Hematopoietic multipotent progenitor cell treated with erythropoietin and hydrocortisone succinate and interleukin-3 and kit ligand, for 6 days (in vitro differentiated cells): ENCODE measurements around the gene ADGRA1.
"Not testable (repeated sequence)": the region's sequence is repeated elsewhere in the genome, so short reads cannot be mapped to it uniquely, and the experiment has no call there.

ENCODE experiments used
- DNase-seq: peaks from one replicate; pipeline ENCODE4 v3.0.0-alpha.2; 2015

Gene ADGRA1

DNA sequence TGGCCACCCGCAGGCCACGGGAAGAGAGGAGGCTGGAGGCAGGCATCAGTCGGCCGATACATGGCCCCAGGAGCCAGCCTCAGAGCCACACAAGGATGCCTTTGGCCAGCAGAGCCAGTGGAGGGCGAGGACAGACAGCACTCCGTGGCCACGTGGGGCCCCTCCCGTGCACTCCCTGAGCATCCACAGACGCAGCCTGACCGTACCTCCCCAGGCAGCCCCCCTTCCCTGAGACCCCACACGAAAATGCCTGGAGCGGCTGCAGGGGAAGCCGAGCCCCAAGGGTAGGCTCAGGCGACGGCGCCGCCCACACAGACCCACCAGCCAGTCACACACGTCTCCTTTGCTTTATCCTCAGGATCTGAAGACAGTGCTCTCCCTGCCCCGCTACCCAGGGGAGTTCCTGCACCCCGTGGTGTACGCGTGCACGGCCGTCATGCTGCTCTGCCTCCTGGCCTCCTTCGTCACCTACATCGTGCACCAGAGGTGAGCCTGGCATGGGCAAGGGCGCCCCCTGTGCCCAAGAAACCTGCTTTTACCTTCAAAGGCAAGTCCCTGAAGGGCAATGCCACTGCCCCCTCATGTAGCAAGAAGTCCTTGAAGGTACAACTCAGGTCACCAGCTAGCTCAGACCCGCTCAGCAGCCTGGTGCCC is 9.0 kb downstream of the ADGRA1 start:
- DNase-seq: peak; percentile 27

DNA sequence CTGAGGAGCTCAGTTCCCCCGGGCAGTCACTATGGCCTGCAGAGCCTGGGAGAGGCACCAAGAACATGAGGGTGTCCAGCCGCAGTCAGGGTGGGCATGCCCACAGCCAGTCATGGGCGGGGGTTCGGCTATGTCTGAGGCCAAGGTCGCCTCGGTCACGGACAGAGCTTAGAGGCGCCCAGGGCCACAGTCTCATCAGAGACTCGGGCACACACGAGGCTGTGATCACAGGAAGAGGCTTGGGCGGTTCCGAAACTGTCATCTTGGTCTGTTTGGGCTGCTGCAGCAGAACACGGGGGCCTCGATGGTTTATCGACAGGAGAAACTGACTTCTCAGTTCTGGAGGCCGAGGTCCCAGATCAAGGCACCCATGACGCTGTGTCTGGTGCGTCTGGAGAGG is 9.7 kb downstream of the ADGRA1 start:
- DNase-seq: no peak

DNA sequence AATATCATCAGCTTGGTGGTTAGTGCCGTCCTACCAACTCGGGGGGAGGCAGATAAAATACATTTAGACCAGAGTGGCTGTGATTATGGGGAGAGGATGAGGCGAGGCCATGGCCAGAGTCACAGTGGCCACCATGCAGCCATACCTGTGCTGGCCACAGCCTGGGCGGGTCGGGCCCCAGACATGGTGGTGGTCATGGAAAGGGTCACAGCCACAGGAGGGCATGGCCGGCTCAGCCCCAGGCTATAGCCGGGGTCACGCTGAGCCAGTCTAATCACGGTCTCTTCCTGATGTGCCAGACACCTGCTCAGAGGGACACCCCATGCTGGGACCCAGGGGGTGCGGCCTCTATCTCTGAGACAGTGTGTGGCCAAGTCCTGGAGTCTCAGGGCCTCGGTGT is 10.2 kb downstream of the ADGRA1 start:
- DNase-seq: no peak

DNA sequence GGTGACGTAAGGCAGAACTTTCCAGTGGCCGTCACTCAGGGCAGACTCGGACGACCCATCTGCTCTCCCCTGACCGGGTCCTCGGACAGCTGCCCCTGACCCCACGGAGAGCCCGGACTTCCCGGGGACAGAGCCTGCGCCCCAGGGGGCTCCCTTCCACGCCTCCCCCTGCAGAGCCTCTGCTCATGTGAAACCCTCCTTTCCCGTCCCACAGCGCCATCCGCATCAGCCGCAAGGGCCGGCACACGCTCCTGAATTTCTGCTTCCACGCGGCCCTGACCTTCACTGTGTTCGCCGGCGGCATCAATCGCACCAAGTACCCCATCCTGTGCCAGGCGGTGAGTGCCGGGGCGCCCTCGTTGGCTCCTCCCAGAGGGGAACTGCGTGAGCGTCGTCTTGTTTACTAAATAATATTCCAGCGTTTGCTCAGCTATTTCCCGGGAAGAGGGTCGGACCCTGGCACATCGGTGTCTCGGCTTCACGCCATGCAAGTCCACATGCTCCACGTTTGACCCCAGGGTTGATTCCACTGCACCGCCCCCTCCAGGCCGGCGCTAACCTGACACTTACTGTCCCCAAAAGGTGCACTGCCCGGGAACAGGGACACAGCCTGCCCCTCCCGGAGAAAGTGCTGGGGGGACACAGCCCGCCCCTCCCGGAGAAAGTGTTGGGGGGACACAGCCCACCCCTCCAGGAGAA is 10.9 kb downstream of the ADGRA1 start:
- DNase-seq: no peak

DNA sequence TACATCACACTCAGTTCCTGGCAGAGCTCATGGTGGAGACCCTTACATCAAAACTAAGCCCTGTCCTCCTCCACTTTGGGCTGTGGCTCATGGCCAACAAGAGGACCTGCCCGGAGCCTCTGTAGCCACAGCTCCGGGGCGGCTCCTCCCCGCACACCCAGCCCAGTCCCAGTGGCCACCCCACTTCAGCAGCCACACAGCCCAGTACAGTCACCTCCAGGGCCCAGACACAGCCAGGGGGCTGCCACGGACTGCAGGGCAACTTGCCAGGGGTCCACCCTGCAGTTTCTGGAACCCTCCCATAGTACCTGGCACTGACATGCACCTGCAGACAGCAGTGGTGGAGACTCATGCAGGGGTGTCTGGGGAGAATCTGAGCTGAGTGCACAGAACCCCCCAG is 11.8 kb downstream of the ADGRA1 start:
- no peak for DNase-seq

DNA sequence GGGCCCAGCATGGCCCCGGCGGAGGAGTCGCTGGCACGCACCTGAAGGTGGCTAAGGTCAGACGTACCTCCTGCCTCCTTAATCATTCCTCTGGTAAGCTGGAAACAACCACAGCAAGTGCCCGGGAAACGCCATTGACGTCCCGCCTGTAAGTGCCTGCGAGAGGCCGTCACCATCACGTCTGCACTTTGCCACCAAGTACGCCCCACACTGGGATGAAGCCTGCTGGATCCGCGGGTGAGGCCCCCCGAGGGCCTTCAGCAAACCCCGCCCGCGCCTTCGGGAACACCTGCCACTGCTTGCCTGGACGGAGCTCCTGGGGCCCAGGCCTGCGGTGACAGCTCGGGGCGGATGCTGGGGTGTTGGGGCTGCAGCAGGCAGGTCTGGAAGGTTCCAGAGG is 12.5 kb downstream of the ADGRA1 start:
- no peak for DNase-seq

DNA sequence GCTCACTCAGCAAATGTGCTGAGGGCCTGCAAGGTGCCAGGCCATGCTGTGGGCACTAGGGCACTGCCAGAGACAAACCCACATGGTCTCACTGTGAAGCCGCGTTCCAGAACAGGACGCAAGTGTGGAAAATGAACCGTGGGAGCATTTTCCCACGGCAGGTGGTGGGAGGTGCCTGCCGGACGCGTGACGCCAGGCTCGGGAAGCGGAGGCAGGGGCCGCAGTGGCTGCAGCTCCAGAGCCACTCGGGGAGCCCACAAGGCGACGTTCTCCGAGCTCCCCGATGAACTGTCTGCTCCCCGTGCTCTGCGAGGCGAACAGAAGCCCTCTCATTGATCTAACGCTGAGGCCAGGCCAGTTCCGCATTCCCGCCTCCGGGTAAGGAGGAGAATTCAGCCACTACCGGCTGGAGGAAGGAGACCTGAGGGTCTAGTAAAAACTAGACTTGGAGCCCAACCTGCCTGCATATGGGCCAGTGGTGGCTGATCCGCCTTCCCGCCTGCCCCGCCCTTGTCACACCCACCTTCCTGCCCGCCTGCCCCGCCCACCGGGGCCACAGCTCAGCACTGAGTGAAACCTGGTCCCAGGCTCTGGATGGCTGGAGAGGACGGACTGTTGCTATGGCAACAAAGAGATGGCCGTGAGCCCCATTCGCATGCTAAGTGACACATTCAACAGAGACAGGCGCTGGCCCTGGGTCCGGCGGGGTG is 13.1 kb downstream of the ADGRA1 start:
- DNase-seq: peak; percentile 48

DNA sequence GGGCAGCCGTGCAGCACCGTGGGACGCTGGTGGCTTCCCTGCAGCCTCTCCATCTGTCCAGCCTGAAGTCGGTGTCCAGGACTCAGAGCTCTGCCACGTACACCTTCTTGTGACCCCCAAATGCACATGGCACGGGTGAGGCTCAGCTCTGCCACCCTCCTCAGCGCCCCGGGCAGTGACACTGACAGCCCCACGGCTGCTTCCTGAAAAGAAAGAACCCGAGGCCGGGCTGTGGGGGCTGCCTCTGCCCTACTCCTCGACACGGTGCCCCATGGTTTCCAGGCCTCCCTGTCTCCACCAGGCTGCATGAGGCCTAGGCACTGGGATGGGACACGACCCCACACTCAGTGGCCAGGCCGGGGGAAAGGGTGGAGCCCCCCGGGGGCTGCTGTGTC is 13.7 kb downstream of the ADGRA1 start:
- no peak for DNase-seq

DNA sequence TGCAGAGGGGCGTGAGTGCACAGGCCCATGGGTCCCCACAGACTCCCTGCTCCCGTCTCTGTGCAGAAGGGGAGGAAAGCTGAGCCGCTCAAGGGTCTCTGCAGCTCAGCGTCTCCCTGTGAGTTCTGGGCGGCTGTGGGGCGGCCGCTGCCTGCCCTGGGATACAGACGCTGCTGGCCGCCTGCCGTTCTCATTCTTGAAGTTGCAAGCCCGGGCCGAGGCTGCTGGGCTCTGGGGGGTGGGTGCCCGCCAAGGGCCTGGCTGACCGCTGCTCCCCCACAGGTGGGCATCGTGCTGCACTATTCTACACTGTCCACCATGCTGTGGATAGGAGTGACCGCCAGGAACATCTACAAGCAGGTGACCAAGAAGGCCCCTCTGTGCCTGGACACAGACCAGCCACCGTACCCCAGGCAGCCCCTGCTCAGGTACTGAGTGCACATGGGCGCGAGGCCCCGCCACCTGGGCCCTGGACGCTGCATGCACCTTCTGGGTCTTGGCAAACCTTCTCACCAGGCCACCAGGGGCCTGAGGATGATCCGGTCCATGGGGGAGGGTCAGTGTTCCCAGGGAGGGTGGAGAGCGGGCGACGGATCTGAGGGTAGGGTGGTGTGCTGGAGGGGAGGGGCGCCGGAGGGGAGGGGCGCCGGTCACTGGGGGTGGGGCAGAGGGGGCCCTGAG is 14.8 kb downstream of the ADGRA1 start:
- no peak for DNase-seq

DNA sequence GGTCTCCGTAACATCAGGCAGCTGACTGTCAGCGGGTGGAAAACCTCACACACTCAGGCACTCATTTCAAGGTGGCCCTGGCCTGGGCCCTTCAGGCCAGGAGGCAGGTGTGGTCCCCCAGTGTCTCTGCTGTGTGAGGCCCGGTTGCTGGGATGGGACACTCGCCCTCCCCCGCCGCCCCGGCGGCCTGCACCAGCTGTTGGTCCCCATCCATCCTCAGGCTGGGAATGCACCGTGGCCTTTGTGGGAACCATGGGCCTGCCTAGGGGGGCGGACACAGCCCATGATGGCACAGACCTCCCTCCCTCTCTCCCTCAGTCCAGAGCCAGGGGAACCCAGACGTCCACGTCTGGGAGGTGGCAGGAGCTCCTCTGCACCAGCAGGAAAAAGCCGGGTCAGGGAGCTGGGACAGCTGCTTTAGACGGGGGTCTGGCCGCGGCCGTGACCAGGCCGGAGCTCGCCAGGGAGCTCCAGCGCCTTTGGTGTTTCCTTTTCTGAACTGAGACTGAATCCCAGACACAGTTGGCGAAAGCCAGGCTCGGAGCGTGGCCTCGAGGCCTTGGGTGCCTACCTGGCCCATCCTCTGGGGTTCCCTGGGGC is 15.7 kb downstream of the ADGRA1 start:
- no peak for DNase-seq

DNA sequence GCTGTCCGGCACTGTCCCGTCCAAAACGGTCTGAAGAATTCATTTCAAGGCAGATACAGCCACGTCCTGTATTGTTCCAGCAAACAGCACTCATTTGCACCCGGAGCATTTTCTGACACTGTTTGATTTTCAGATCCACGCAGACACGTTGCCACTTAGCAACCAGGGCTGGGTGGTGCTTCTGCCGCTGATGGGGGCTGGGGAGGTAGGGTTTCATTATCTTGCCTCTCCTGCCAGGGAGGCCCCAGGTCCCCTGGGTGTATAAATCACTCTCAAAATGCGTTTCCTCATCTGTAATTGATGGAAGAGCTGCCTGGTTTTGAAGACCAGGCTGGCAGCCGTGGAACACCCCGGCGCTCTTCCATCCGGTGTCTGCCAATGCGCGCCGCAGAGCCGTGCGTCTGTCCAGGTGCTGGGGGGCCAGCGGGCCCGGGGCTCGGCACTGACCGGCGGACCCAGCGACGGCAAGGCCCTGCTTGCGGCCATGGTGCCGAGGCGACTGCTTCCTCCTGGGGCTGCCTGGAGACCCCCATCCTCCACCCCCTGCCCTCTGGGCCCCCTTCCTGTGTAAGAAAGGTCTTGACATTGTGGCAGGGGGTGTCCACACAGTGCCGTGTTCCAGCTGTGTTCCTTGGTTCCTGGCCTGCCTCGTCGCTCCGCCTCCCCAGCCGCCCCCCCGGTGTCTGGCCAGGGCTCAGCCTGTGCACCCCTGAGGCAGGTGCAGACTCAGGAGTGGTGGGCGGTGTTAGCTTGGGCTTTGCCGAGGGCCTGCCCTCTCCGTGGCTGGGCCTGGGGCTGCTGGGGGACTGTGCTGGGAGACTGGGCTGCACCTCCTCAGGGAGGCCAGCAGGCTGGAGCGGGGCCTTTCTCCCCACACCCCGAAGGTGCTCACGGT is 16.6 kb downstream of the ADGRA1 start:
- DNase-seq: no peak

DNA sequence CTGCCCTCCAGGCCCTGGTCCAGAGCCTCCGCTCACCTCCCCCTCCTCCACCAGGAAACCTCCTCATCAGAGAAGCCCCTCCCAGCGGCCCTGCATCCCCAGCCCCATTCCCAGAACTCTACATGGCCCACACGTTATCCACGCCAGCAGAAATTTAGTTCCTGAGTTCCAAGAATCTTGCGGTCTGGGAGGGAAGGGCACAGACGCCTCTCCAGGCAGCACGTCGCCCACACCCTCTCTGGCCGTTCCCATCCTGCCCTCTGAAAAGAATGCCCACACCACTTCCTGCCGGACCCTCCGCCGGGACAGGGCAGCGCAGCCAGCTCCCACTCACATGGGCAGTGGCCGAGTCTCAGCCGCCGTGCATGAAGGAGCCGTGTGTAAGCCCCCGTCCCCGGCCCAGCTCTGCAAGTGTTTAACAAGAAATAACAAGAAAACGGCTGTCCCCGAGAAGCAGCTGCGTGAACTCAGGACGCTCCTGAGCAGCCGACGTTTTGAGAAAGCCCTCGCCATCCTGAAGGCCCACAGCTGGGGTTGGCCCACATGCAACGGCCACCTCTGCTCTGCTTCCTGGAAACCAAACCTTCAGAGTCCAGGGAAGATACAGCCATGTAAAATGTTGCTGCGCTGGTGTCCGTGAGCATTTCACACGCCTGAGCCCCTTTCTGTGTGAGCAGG is 17.4 kb downstream of the ADGRA1 start:
- DNase-seq: no peak

DNA sequence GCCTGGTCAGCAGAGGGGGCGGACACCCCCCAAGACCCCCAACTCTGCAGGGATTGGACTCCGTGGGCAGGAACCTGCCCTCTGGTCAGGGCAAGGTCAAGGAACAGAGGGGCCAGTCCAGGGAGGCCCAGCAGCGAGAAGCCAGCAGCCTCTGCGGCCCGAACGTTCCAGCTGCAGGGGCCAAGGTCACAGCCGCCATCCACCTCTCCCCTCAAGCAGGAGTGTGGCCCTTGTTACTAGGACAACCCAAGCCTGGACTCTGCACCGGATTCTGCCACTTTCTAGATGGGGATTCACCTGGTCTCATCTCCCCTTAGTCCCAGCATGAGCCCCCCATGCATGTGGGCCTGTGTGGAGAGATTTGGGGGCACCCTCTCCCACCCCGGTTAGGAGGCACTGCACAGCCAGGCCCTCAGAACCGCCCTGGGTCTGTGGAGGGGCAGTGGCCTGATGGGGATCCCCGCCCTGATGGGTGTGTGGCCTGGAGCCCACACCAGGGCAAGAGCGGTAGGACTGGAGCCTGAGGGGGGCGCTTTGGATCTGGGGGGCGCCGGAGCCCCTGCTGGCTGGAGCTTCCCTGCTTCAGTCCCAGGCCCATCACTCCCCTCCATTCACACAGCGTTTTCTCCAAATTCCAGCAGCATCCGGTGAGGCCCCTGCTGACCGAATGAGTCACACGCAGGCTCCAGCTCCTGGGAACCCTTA is 18.1 kb downstream of the ADGRA1 start:
- no peak for DNase-seq

DNA sequence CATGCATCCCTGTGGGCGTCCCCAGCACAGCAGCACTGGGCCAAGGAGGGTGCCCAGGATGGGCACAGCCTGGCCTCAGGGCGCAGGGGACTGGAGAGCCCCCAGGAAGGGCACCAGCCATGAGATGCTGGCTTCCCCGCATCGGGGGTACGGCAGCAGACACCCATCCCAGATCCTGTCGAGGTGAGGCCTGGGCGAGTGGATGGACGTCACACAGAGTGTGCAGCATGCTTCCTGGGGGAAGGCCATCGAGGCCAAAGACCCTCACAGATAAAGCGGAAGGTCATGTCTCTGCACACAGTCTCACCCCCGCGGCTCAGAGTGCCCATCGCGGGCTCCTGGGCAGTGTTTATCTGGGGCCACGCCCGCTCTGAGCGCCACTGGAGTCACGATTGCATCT is 18.8 kb downstream of the ADGRA1 start:
- no peak for DNase-seq

DNA sequence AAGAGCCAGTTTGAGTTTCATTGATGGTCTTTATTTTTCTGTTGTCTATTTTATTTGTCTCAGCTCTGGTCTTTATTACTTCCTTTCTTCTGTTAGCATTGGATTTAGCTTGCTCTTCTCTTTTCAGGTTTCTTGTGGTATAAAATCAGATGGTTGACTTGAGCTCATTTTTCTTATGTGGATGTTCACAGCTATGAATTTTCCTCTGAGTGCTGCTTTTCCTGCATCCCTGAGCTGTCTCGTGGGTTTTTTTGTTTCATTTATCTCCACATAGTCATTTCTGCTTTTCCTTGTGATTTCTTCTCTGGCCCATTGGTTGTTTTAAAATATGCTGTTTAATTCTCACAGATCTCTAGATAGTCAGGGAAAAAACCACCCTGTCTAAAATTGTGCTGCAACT is 19.7 kb downstream of the ADGRA1 start:
- no peak for DNase-seq

DNA sequence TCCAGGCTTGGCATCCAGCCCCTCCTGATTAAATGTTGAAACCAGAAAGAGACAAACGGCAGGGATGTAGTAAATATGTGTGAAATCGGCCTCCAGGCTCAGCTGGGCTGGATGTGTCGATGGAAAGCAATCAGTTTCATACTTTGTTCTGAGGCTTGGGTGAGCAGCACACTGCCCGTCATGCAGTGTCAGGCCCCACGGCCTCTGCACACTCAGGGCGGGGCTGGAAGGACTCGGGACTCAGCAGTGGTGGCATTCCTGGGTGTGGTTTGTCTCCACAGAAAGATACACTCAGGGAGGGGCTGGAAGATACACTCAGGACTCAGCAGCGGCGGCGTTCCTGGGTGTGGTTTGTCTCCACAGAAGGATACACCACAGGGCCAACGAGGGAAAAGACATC is 22.0 kb downstream of the ADGRA1 start:
- DNase-seq: no peak

DNA sequence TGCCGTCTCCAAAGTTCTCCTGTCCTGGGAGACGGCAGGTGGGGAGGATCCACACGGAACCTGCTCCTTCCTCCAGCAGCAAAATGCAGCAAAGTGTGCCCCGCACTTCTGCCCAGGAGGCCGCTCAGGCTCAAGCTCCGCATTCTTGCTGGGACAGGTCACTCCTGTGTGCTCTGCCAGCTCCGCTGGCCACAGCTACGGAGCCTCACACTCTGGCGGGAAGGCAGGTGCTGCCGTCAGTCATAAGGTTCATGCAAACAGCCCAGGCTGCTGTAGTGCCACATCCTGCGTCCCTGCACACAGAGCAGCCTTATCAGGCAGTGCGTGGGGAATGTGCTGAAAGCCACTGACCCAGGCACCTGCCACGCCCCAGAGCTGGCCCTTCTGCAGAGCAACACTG is 22.4 kb downstream of the ADGRA1 start:
- DNase-seq: no peak

DNA sequence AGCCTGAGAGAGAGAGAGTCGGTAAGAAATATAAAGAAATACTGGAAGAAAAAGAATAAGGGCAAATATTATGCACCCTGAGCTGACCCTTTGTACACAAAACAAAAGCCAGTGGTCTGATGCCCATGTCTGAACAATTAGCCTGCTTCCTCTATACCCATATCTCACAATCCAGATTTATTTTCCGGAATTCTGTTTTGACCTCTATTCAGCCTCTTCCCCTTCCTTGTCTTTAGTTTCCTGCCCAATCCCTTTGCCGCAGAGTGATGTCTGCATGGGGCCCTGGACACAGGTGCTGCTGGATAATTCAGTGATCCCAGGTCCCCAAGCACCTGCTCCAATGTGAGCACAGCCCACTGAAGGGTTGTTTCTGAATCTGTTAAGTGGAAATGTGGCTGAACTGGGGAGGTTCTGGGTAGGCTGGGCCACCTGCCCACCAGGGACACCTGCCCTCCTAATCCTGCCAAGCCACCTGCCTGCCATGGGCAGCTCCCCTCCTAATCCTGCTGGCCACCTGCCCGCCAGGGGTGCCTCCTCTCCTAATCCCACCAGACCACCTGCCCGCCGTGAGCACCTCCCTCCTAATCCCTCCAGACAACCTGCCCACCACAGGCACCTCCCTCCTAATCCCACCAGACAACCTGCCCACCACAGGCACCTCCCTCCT is 23.0 kb downstream of the ADGRA1 start:
- no peak for DNase-seq

DNA sequence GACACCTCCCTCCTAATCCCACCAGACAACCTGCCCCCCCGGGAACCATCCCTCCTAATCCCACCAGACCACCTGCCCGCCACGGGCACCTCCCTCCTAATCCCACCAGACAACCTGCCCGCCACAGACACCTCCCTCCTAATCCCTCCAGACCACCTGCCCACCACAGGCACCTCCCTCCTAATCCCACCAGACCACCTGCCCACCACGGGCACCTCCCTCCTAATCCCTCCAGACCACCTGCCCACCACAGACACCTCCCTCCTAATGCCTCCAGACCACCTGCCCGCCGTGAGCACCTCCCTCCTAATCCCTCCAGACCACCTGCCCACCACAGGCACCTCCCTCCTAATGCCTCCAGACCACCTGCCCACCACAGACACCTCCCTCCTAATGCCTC is 23.9 kb downstream of the ADGRA1 start:
- not testable (repeated sequence) for DNase-seq

DNA sequence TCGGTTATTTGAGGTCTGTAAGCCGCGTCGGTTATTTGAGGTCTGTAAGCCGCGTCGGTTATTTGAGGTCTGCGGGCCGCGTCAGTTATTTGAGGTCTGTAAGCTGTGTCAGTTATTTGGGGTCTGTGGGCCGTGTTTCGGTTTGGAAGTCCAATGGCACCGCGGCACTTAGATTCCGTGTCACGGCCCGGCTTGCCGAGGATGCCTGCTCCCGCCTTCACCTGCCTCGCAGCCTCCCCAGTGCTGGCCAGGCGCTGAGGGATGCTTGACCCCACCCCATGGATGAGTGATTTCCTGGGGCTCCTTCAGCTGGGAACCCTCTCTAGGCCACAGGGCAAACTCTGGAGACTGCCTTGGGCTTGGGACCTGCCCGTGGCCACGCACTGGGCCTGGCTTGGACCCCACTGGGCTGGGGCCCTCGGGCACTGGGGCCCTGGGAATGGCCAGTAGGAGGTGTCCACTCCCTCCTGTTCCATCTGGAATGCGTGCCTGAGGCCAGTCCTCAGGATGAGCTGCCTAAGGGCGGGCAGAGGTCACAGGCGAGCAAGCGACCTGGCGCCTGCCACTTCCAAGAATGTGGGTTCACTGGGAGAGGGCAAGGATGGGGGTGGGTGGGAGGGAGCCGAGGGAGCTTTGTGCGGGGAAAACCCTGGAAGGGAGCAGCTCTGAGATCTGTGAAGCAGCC is 25.6 kb downstream of the ADGRA1 start:
- DNase-seq: no peak
